HG03060 (cell line): ENCODE data around the gene EFCAB3.
"Not testable (repeated sequence)": the region's sequence is repeated elsewhere in the genome, so short reads cannot be mapped to it uniquely, and the experiment has no call there.

Source experiments
- ATAC-seq: cut with Tn5 transposase; IDR thresholded peaks from one replicate; pipeline ENCODE4 v1.9.1; 2021; ENCODE audit warnings: low read depth, moderate number of reproducible peaks; ENCODE audit not compliant: unreplicated experiment

EFCAB3 gene

GRCh38 chr17:62380253-62380652 lies at the start of gene EFCAB3:
Gene EFCAB3 (plus strand): TSS chr17:62380553. CDS start chr17:62382980, 2,427 bp downstream.
- no peak for ATAC-seq

- ATAC-seq = no peak
Observed at GRCh38 chr17:62336527-62336926, 43.8 kb upstream of the EFCAB3 start.

DNA sequence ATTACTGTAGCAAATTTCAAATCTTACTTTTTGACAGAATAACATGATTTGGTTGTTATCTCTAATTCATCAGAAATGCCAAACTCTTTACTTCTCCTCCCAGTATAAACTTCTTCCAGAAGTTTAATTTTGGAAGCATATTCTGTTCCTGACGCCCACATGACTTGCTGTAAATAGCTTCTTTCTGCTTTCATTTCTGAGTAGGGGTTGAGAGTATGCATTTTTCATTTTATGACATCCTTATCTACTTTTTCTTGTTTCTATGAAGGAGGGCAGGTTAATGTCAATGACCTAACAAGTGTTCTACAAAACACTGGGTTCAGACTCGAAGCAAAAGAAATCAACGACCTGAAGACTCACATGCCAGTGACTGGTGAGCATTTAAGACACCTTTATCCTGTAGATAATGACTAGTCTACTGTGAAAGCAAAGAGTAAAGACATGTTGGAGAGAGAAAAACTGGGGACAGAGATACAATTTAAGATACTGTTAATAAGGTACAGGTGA lies 36.5 kb upstream of the EFCAB3 start:
- ATAC-seq = no peak

DNA sequence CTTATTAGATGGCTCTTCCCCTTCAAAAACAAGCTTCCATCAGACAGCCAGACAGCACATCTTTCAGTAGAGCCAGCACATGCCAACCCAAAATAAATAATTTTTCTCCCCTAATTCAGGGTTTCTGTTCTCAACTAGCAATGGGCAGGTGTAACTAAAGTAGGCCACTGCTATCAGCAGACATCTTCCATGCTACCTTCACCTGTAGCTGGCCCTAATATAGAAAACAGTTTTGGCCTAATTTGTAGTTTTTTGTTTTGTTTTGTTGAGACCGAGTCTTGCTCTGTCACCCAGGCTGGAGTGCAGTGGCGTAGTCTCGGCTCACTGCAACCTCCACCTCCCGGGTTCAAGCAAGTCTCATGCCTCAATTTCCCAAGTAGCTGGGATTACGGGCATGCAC lies 29.2 kb upstream of the EFCAB3 start:
- ATAC-seq = no peak

GRCh38 chr17:62366191-62366590 lies 14.2 kb upstream of the EFCAB3 start:
- no peak for ATAC-seq

GRCh38 chr17:62381561-62381960 lies 1.2 kb downstream of the EFCAB3 start:
- ATAC-seq = no peak

GRCh38 chr17:62388856-62389255 lies 8.5 kb downstream of the EFCAB3 start:
- ATAC-seq = no peak

DNA sequence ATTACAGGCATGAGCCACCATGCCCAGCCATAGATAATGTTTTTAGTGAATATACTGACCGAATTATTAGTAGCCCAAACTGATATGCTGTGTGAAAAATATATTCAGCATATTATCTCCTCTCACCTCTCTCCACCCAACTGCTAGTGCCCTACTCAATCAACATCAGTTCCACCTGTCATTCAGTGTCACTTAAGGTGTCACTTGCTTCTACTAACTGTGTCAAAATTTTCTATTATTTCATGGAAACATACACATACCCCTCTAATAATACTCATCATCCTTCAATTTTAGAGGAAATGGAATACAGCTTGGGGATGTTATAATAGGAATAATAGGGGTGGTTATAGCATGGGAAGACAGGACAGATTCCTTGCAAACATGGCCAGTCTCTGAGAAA lies 12.6 kb downstream of the EFCAB3 start:
- ATAC-seq = no peak

DNA sequence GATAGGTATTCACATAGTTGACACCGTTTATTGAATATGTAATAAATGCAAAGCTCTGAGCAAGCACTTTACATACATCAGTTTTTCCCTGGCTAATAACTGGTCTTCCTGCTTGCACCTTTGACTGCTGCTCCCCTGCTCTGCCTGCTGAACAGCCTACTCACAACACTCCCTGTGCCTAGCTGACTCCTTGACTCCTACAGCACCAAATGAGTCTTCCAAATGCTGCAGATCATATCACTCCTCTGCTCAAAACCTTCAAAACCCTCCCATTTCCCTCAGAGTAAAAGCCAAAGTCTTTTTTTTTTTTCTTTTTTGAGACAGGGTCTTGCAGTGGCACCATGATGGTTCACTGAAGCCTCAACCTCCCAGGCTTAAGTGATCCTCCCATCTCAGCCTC lies 18.5 kb downstream of the EFCAB3 start:
- no peak for ATAC-seq

GRCh38 chr17:62405451-62405850 lies 25.1 kb downstream of the EFCAB3 start:
- ATAC-seq = no peak

GRCh38 chr17:62413090-62413489 lies 32.7 kb downstream of the EFCAB3 start:
- not testable (repeated sequence) for ATAC-seq

- peak; percentile 71 for ATAC-seq
Observed at GRCh38 chr17:62423647-62424461, 43.5 kb downstream of the EFCAB3 start, which contains the start of gene METTL2A. Gene METTL2A (plus strand): TSS chr17:62423897. CDS start chr17:62423903, 6 bp downstream.

DNA sequence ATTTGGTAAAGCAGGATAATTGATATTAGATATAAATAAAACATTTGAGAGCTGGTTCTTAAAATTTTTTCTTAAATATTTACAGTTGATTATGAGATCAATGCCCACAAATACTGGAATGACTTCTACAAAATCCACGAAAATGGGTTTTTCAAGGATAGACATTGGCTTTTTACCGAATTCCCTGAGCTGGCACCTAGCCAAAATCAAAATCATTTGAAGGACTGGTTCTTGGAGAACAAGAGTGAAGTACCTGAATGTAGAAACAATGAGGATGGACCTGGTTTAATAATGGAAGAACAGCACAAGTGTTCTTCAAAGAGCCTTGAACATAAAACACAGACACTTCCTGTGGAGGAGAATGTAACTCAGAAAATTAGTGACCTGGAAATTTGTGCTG lies 45.9 kb downstream of the EFCAB3 start:
- not testable (repeated sequence) for ATAC-seq

DNA sequence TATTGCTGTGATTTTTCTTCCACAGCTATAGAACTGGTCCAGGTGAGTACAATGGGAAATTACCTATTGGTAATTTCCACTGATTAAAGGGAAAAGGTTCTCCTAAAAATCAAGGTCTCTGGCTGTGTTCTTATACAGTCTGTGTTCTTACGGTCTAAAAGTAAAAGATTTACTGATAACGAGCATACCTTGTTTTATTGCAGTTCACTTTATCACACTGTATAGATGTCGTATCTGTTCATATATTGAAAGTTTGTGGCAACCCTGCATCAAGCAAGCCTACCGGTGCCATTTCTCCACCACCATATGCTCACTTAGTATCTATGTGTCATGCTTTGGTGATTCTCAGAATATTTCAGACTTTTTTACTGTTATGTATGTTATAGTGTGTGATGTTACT lies 54.9 kb downstream of the EFCAB3 start:
- ATAC-seq = not testable (repeated sequence)

GRCh38 chr17:62441181-62441580 lies 60.8 kb downstream of the EFCAB3 start:
- ATAC-seq = not testable (repeated sequence)

DNA sequence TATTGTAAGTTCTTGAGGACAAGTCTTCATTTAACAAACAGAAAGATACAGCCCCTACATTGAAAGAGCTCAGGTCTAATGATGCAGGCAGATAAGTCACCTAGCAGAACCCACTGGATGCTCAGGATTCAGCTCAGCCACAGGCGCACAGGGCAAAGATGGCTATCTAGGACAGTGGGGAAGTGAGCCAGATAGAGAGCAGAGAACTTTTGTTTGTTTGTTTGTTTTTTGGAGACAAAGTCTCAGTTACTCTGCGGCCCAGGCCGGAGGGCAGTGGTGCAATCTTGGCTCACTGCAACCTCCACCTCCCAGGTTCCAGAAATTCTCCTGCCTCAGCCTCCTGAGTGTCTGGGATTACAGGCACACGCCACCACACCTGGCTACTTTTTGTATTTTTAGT lies 63.7 kb downstream of the EFCAB3 start:
- ATAC-seq = no peak

DNA sequence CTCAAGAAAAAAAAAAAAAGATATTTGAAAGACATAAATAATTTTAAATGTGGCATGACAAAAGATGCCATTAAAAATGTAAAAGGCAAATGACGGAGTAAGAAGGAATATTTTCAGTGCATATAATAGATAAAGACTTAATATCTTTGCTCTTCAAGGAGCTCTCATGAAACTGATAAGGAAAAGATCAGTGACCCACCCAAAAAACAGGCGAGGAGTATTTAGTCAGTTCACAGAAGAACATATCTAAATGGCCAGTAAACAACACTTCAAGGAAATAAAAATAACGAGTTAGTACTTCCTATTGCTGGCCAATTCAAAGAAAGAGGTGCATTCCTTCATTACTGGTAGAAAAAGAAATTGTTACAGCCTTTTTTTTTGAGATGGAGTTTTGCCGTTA lies 65.4 kb downstream of the EFCAB3 start:
- ATAC-seq = not testable (repeated sequence)

- not testable (repeated sequence) for ATAC-seq
Observed at GRCh38 chr17:62452195-62452594, 71.8 kb downstream of the EFCAB3 start.

GRCh38 chr17:62453041-62453440 lies 72.7 kb downstream of the EFCAB3 start:
- not testable (repeated sequence) for ATAC-seq

DNA sequence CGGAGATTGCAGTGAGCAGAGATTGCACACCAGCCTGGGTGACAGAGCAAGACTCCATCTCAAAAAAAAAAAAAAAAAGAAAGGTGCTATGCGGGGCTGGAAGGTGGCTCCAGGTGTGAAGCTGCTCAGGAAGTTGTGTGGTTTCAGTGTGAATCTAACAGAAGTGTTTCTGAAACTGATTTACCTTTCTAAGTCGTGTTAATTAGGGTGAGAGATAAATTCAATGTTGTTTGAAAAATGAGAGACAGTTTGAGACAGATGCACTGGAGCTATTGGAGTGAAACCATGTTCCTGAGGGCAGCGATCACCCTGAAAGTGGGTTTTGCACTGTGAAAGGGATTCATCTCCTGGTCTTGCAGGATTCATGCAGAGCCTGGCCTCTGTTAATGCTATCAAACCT lies 73.3 kb downstream of the EFCAB3 start:
- ATAC-seq = not testable (repeated sequence)

DNA sequence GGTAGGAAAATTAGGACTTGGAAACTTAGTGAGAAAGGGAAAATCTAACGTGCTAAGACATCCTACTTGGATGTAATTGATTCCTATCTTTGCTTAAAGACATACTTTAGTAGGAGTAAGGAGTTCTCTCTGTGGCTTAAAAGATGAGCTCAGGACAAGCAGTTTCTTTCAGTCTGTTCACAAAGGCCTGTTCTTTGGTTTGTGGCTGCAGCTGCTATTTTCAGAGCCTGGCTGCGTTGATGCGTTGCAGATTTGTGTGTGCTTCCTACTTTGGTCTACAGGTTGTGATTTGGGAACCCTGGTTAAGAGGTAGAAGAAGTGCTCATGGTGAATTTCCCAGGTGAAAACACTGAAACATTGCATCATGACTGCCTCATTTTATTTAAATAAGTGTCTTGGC lies 73.8 kb downstream of the EFCAB3 start:
- ATAC-seq = peak; percentile 47

DNA sequence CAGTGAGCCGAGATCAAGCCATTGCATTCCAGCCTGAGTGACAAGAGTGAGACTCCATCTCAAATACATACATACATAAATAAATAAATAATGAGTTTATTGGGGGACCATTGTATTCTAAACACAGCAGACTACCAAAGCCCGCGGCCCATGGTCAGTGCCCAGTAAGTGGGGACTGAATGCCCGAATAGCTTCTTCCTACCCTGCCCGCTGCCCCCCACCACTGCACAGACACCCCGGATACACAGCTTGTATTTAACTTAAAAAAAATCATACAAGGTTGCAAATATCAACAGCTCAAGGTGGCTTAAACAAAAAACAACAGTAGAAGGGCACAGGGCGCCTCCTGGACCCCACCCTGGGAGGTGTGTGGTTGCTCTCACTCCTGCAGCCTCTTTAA lies 75.7 kb downstream of the EFCAB3 start:
- no peak for ATAC-seq
